ENCODE data around the gene NMRK1. TPM values are rescaled to one million over a fixed set of nuclear protein-coding genes. Genes with fewer than 3 reads are reported as not detected.

Gene NMRK1
- total and polyA plus RNA-seq, 3 donors from 2014 or later = 13.8 to 22.4 (median 21.3) TPM

DNA sequence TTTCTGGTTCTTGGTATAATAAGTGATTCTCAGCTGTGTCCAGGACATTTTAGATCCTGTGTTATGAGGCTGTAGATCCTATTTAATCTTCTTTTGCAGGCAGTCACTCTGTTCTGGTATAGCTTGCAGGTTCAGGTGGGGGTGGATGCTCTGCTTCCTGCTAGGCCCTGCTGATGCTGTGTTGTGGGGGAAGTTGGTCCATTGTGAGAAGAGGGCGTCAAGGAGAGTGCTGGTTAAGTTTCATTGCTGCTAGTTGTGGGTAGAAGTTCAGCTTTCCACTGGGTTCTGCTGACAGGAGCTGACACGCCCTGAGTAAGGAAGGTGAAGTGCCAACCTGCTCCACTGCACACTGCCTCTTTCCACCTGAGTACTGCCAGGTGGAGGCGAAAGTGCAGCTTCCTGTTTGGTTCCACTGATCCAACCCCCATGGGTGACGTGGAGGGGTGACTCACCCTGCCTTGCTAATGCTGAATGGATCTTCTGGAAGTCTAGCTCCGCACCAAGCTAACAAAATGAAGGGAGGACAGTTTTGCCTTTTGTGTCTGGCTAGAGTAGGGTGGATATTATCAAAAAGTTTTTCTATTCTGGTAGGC is 16.3 kb downstream of the NMRK1 start:
- H3K4me3 ChIP-seq = no peak overlapping the region
- no peak overlapping the region for H3K27ac ChIP-seq
- H3K4me1 ChIP-seq = no peaks in the 10 kb centered on the region
- no peak for DNase-seq
- H3K9me3 ChIP-seq = no peaks in the 10 kb centered on the region
- 93 to 94% methylated on average over 4 to 5 of the region's 5 CpGs for WGBS, 2 donors
- H3K36me3 ChIP-seq (ENCODE audit: low read depth, missing control alignments) = no peaks in the 10 kb centered on the region
- H3K27me3 ChIP-seq = no peaks in the 10 kb centered on the region
- intact Hi-C loops (cut with DNase I; ENCODE audit: low total_unique reads) = loop anchor here (10.0 kb wide), 1 partner anchor 297 kb away; no protein-coding TSS in a partner anchor
- TF ChIP-seq POLR2A (IDR thresholded peaks at IDR 0.05) = no peak
- TF ChIP-seq, protein P1, sequence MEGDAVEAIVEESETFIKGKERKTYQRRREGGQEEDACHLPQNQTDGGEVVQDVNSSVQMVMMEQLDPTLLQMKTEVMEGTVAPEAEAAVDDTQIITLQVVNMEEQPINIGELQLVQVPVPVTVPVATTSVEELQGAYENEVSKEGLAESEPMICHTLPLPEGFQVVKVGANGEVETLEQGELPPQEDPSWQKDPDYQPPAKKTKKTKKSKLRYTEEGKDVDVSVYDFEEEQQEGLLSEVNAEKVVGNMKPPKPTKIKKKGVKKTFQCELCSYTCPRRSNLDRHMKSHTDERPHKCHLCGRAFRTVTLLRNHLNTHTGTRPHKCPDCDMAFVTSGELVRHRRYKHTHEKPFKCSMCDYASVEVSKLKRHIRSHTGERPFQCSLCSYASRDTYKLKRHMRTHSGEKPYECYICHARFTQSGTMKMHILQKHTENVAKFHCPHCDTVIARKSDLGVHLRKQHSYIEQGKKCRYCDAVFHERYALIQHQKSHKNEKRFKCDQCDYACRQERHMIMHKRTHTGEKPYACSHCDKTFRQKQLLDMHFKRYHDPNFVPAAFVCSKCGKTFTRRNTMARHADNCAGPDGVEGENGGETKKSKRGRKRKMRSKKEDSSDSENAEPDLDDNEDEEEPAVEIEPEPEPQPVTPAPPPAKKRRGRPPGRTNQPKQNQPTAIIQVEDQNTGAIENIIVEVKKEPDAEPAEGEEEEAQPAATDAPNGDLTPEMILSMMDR (IDR thresholded peaks at IDR 0.05) = no peak

DNA sequence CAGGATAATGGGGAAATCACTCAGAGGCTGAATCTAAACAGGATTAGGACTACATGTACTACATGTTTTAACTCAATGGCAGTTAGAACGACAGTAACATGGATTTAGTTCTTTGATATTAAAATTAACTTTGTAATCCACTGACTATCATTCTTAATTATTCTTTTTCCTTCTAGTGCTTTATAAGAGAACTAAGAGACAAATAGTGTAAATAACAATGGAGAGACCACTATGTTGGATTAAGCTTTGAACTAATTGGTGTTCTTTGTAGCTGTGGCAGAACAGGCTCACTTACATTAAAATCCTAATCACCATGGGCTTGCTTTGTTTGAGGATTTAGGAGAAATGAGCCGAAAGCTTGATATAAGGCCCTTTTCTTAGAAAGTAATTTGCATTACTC is 18.8 kb downstream of the NMRK1 start:
- no peaks in the 10 kb centered on the region for H3K9me3 ChIP-seq
- WGBS, 2 donors = 43 to 89% methylated on average over 2 of the region's 2 CpGs
- TF ChIP-seq POLR2A (IDR thresholded peaks at IDR 0.05) = no peak
- TF ChIP-seq, protein P1 (IDR thresholded peaks at IDR 0.05) = no peak
- no peak overlapping the region for H3K4me3 ChIP-seq
- H3K27ac ChIP-seq = no peak overlapping the region
- intact Hi-C loops (cut with DNase I; ENCODE audit: low total_unique reads) = no loop called here
- no peak for DNase-seq
- no peaks in the 10 kb centered on the region for H3K36me3 ChIP-seq (ENCODE audit: low read depth, missing control alignments)
- no peaks in the 10 kb centered on the region for H3K4me1 ChIP-seq
- no peaks in the 10 kb centered on the region for H3K27me3 ChIP-seq

DNA sequence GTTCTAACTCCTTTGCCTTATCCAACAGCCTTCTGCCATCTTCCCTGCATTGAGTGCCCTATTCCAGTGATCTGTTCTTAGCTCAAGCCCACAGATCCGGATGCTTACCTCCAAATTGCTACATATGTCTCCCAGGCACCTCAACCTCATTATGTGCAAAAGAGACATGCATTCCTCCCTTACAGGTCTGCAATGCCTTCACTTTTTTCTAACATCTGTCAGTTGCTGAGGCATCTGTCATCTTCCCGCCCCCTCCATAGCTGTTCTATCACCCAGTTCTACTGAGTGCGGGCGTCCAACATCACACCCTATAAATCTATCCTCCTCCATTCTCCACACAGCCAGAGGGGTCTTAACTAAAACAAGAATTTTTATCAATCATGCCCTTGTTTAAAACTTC is 20.1 kb downstream of the NMRK1 start:
- Histone ChIP-seq H3K36me3 (ENCODE audit: low read depth, missing control alignments) (no peaks in the 10 kb centered on the region), H3K9me3 (no peaks in the 10 kb centered on the region), H3K4me1 (no peaks in the 10 kb centered on the region), H3K27ac (no peak overlapping the region), H3K27me3 (no peaks in the 10 kb centered on the region), H3K4me3 (no peak overlapping the region)
- WGBS, 2 donors = 68 to 97% methylated on average over 4 of the region's 4 CpGs
- intact Hi-C loops (cut with DNase I; ENCODE audit: low total_unique reads) = no loop called here
- TF ChIP-seq, protein P1 (IDR thresholded peaks at IDR 0.05) = no peak
- no peak for TF ChIP-seq POLR2A (IDR thresholded peaks at IDR 0.05)
- DNase-seq = no peak

DNA sequence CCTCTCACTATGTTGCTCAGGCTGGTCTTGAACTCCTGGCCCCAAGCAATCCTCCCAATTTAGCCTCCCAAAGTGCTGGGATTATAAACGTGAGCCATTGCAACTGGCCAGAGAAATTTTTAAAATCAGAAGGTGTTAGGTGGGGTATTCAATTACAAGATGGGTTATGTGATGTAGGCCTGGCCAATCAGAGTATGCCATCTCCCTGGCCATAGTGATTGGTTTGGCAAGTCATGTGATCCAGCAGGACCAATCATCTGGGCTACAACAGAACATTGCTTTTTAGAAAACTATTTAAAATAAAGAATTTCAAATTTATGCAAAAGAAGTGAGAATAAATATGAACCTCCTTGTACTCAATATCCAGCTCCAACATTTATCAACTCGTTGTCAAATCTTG is 22.4 kb downstream of the NMRK1 start:
- H3K27me3 ChIP-seq = no peaks in the 10 kb centered on the region
- WGBS, 2 donors = 40 to 93% methylated on average over 2 of the region's 2 CpGs
- no peak for DNase-seq
- no peaks in the 10 kb centered on the region for H3K4me1 ChIP-seq
- intact Hi-C loops (cut with DNase I; ENCODE audit: low total_unique reads) = no loop called here
- no peak overlapping the region for H3K4me3 ChIP-seq
- no peaks in the 10 kb centered on the region for H3K36me3 ChIP-seq (ENCODE audit: low read depth, missing control alignments)
- no peak for TF ChIP-seq POLR2A (IDR thresholded peaks at IDR 0.05)
- TF ChIP-seq, protein P1 (IDR thresholded peaks at IDR 0.05) = no peak
- H3K27ac ChIP-seq = no peak overlapping the region
- H3K9me3 ChIP-seq = no peaks in the 10 kb centered on the region

All from testis (tissue), 3 donors.